Measurements from ENCODE around the gene GRIK5.

- no peak for TF ChIP-seq EZH2 (IDR thresholded peaks at IDR 0.05; ENCODE audit: borderline replicate concordance)
- TF ChIP-seq, protein P1, sequence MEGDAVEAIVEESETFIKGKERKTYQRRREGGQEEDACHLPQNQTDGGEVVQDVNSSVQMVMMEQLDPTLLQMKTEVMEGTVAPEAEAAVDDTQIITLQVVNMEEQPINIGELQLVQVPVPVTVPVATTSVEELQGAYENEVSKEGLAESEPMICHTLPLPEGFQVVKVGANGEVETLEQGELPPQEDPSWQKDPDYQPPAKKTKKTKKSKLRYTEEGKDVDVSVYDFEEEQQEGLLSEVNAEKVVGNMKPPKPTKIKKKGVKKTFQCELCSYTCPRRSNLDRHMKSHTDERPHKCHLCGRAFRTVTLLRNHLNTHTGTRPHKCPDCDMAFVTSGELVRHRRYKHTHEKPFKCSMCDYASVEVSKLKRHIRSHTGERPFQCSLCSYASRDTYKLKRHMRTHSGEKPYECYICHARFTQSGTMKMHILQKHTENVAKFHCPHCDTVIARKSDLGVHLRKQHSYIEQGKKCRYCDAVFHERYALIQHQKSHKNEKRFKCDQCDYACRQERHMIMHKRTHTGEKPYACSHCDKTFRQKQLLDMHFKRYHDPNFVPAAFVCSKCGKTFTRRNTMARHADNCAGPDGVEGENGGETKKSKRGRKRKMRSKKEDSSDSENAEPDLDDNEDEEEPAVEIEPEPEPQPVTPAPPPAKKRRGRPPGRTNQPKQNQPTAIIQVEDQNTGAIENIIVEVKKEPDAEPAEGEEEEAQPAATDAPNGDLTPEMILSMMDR (IDR thresholded peaks at IDR 0.05; ENCODE audit: poor library complexity) = no peak
These were observed 1.0 kb downstream of the GRIK5 start for GRCh38 chr19:42068756-42069571.
